GM18861 (cell line): ENCODE measurements around the gene CHST10.
"Not testable (repeated sequence)": the region's sequence is repeated elsewhere in the genome, so short reads cannot be mapped to it uniquely, and the experiment has no call there.

Source experiments
- ATAC-seq: cut with Tn5 transposase; IDR thresholded peaks from one replicate; pipeline ENCODE4 v1.9.1; 2021; ENCODE audit not compliant: unreplicated experiment

The CHST10 gene

DNA sequence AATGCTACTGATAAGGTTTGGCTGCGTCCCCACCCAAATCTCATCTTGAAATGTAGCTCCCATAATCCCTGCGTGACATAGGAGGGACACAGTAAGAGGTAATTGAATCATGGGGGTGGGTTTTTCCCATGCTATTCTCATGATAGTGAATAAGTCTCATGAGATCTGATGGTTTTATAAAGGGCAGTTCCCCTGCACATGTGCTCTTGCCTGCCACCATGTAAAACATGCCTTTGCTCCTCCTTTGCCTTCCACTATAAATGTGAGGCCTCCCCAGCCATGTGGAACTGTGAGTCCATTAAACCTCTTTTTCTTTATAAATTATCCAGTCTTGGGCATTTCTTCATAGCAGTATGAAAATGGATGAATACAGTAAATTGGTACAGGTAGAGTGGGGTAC, 75.0 kb downstream of the CHST10 start:
- not testable (repeated sequence) for ATAC-seq
